ENCODE results near the gene SLC4A3.

Gene SLC4A3

DNA sequence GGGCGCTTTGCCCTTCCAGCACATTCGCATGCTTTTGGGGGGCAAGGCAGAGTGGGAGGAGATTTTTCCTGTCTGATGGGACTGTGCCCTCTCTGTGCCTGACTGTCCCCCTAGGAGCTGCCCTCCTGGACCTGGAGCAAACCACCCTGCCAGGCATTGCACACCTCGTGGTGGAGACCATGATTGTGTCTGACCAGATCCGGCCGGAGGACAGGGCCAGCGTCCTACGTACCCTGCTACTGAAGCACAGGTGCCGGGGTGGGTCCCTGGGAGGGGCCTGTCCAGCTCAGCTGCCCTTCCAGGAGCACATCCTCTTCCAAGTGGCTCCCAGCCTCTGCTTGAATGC is 5.3 kb downstream of the SLC4A3 start:
- no peak for FAIRE-seq

DNA sequence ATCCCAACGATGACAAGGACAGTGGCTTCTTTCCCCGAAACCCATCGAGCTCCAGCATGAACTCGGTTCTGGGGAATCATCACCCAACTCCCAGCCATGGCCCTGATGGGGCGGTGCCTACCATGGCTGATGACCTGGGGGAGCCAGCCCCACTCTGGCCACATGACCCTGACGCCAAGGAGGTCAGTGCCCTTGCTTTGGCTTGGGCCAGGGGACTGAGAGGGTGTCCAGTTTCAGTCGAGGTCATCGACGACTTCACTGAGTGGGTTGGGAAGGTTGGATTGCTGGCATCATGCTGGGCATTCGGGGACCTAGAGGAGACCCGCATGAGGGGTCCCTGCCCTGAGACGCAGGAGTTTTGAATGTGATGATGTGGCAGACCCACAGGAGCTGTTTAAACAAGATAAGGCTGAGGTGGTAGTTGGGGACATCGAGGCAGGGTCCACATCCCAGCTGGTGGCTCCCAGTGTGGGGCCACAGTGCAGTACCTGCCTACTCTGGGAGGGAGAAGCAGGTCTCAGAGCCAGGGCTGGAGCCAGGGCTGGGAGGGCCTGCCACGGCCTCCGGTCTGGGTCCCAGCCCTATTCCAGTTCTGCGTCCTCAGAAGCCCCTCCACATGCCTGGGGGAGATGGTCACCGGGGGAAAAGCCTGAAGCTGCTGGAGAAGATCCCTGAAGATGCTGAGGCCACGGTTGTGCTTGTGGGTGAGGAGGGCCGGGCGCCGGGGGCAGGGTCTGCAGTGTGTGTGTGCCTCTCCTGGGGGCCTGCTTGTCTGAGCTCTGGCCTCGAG is 6.0 kb downstream of the SLC4A3 start:
- no peak for FAIRE-seq

DNA sequence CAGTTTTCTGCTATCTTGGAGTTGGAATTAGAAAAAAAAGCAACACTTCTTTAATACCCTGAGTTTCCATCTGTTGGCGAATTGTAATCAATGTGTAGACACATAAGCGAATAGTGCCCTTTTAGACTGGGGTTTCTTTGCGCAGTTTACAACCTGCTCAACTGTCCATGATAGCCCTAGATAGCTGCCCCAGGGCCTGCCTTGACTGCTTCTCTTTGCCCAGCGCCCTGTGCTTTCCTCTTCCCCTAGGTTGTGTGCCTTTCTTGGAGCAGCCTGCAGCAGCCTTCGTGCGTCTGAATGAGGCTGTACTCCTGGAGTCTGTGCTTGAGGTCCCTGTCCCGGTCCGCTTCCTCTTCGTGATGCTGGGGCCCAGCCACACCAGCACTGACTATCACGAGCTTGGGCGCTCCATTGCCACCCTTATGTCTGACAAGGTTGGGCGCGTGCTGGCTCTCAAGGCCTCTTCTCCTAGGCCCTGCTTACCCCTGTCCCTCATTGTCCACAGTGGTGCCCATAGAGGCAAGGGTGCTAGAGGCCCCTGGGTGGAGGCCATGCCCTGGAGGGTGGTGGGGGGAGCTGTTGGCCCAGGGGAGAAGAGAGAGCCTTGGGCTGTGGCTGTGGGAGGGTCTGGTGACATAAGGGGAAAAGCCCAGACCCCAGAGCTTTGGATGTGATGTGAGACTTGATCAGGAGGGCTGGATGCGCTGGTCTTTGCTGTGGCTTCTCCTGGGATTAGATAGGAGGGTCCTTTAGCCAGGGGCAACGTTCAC is 6.9 kb downstream of the SLC4A3 start:
- FAIRE-seq, result no peak

DNA sequence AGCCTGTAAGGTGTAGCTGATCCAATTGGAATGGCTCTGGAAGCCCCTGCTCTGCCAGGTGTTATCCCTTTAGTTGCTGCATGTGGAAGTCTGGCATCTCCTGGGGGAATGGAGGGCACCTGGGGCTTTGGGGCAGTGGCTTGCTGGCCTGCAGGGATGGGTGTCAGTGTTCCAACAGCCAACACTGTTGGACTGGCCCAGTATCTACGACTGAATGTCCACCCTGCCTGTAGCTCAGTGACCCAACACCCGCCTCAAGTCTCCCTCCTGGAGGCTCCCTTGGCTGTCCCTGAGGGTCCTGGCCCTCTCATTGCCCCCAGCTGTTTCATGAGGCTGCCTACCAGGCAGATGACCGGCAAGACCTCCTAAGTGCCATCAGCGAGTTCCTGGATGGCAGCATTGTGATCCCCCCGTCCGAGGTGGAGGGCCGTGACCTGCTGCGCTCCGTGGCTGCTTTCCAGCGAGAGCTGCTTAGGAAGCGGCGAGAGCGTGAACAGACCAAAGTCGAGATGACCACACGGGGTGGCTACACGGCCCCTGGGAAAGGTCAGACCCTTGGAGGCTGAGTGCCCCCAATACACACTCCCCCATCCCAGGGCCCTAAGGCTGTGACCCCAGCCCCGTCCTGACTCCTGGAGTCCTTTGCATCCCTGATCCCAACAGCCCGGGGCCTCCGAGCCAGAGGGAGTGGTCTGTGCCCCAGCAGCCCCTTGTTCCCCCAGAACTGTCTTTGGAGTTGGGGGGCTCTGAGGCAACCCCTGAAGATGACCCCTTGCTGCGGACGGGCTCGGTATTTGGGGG is 7.7 kb downstream of the SLC4A3 start:
- no peak for FAIRE-seq

DNA sequence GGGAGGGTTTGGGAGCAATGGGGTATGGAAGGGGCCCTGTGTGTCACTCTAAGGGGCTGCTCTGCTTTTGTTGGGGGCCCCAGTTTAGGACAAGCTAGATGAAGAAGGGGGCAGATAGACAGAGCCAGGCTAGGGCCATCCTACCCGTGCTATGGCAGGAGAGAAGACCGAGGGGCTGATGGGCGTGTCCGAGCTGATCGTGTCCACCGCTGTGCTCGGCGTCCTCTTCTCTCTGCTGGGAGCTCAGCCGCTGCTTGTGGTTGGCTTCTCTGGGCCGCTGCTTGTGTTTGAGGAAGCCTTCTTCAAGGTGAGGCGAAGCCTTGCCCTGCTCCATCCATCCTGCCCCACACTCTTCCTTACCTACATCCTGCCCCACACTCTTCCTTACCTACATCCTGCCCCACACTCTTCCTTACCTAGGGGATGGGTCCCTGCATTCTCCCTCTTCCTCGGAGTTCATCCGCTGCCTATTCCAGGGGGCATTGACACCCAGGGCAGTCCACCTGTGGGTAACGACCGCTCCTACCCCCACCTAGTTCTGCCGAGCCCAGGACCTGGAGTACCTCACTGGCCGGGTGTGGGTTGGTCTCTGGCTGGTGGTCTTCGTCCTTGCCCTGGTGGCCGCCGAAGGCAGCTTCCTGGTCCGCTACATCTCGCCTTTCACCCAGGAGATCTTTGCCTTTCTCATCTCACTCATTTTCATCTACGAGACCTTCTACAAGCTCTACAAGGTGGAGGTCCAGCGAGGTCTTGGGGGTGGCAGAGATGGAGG is 8.9 kb downstream of the SLC4A3 start:
- FAIRE-seq, result no peak

DNA sequence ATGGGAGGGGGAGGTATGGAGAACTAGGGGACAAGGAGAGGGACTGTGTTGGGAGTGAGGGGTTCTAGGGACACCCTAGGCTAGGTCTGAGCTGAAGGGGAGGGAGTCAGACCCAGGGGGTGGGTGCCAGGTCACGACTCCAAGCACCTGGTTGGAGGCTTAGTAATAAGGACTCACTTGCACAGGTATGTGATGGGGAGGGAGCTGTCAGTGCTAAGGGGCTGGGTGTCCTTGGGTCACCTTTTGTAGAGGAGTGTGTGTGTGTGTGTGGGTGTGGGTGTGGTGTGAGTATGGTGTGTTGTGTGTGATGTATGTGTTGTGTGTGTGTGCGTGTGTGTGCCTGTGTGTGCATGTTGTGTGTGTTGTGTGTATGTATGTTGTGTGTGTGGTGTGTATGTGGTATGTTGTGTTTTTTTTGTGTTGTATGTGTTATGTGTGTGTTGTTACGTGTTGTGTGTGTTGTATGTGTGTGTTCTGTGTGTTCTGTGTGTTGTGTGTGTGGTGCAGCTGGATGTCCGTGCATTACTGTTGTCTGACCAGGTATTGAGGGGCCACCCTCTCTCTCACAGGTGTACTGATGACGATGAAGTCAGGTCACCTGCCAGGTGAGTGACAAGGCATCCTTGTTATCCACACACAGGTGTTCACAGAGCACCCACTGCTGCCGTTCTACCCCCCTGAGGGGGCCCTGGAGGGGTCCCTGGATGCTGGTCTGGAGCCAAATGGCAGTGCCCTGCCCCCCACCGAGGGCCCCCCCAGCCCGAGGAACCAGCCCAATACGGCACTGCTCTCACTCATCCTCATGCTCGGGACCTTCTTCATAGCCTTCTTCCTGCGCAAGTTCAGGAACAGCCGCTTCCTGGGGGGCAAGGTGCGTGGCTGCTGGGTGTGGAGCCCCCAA is 9.8 kb downstream of the SLC4A3 start:
- no peak for FAIRE-seq

DNA sequence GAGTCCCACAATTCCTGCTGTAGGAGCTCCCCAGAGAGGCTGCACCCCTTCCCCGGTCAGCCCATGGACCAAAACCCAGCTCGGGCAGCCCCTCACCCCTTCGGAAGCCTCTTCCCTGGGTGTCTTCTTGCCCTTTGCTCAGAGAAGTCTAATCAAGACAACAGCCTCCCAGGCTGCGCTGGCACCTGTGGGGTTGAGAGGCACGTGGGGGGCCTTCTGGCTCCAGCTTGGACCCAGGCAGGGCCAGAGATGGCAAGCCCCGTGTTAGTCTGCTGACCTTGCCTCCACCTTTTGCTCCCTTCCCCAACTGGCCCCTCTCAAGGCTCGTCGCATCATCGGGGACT is 10.4 kb downstream of the SLC4A3 start:
- no peak for FAIRE-seq

DNA sequence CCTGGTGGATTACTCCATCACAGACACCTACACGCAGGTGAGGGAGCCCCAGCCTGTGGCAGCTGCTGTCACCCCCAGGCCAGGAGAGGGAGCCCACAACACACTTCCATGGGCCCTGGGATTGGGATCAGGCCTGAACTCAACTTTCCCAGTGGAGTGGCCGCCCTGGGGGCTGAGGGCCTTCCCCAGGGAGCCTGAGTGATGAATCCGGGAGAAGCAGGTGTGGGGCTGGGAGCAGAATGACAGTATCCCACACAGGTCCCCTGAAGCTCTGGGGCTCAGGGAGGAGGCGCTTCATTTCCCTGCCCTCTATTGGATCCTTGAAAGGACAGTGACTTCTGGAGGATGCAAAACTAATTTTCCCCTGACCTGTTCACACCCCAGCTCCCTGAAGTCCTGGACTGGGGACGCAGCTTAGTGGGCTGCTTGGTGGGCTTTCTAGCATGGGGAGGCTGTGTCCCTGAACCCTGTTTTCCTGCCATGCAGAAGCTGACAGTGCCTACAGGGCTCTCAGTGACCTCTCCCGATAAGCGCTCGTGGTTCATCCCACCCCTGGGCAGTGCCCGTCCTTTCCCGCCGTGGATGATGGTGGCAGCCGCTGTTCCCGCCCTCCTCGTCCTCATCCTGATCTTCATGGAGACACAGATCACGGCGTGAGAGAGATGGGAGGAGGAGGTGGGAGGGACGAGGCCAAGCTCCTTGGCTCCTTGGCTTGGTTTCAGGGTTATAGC is 11.0 kb downstream of the SLC4A3 start:
- no peak for FAIRE-seq

DNA sequence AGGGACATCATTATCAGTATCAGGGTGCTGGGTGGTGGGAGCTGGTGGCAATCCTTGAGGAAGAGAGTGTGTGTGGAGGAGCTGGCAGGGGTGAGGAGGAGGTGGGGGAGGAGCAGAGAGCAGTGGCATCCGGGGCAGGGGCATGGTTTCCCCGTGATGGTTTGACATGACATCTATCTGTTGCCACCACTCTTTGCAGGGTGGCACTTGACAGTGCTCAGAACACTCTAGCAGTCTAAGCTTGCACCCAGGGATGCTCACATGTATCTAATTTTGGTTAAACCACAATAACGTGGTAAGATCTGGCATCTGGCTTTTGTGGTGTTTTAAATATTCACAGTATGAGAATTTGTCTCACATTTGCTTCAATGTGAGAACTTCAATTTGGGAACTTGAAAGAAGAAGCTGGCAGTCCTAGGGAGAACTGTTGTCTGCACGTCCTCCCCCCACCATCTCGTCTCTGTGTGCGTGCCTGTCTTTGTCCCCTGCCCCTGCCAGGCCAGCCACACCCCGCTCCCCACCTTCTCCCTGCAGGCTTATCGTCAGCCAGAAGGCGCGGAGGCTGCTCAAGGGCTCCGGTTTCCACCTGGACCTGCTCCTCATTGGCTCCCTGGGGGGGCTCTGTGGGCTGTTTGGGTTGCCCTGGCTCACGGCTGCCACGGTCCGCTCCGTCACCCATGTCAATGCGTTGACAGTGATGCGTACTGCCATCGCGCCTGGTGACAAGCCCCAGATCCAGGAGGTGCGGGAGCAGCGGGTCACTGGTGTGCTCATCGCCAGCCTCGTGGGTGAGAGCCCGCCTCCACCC is 11.7 kb downstream of the SLC4A3 start:
- FAIRE-seq, result no peak

DNA sequence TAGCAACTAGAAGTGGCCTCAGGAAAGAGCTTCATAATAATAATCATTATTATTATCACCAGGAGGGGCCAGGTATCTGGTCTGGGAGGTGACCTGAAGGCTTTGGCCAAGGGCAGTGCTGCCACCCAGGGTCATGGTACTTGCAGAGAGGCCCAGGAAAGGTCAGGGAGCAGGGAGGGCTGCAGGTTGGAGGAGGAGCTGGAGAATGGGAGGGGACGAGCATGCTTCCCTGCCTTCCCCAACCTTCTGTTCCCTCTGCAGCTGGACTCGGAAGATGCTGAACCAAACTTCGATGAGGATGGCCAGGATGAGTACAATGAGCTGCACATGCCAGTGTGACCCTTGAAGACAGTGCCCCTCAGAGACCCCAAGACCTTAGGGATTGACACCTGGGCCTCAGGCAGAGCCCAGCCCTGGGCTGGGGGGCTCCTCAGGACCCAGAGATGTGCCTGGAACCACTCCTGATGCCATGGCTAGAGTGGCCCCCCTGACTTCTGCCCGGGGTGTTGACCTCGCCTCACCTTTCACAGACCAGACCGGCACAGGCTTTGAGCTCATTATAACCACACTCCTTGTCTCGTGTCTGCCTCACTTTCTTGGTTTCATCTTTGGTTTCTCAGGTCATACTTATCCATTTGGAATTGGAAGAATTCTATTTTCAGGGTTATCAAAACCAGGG is 14.1 kb downstream of the SLC4A3 start:
- FAIRE-seq, result no peak

DNA sequence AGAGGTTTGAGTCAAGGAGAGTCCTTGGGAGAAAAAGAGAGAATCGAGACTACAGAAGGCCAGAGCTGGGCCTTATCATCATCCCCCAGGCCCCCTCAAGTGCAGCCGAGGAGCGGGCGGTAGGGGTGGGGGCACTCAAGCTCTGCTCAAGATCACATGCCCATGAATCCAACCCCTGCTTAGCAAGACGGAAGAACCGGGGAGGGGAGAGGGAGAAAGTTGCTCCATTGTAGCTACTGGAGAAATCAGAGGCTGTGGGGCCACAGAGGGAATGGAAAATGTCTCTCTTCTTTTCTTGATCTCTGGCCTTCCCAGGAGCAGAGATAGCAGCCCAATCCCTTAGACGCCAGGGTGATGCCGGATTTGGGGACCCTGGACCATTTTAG is 14.6 kb downstream of the SLC4A3 start:
- no peak for FAIRE-seq

DNA sequence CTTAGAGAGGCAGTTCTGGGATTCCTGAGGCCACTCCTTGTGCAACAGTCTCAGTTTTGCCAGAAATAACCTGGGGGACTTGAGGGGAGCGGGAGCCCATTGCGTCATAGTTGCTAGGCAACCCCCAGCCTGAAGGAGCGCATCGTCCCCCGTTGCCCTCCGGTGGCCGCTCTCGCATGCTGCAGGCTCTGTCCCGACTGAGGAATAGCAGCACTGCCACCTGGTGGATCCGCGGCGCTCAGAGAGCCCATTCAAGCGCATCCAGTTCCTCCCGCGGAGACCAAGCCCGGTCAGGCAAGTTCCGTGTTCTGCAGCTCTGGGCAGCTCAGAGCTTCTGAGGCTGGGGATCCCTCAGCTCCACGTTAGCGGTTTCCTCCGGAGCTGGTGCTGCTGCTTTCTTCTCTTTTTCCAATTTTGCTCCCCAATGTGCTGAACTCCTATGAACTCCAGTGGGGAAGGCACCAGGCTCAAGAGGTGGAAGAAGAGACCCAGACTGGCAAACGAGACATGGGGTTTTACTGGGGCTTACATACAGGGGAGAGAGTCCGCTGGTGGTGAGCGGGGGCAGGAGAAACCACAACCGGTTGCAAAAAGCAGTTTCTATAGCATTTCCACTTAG is 15.1 kb downstream of the SLC4A3 start:
- peak; percentile 64 for FAIRE-seq

DNA sequence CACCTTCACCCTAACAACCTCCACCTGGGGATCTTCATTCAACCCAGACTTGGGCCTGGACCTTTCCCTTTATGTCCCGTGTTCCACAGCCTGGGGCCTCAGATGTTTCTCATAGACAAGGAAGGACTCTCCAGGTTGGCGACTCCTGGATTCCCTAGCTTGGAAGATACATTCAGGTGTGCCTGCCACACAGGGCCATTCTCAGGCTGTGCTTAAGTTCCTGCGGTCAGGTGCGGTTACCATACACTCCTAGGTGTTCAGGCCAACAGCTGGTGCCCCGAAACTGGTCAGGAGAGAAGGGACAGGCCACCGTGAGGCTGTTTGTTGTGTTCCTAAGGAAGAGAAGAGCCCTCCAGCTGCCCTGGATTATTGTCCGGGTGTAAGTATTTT is 15.6 kb downstream of the SLC4A3 start:
- FAIRE-seq, result no peak

DNA sequence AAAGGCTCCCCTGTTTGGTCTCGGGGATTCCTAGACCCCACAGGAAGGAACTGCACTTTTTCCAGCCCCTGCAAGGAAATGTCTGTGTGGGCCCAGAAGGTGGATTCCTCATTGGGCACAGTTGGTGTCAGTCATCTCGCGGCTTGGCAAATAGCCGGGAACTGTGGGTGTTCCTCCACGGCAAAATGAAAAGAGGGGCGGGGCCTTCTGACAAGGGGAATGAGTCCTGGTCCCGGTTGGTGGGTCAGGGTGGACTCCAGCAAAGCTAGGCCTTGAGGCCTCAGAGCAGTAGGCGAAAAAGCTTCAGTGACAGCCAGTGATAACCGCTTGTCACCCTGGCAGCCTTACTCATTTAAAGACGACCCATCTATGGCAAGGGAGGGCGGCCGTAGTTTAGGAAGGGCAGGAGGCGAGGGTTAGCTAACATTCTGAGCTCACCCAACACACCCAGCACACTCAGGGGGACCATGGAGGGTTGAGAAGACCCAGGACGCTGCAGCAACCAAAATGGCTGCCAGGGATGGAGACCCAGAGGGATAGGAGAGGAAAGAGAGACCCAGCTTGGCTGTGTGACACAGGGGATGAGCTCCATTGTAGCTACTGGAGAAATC is 16.5 kb downstream of the SLC4A3 start:
- no peak for FAIRE-seq

DNA sequence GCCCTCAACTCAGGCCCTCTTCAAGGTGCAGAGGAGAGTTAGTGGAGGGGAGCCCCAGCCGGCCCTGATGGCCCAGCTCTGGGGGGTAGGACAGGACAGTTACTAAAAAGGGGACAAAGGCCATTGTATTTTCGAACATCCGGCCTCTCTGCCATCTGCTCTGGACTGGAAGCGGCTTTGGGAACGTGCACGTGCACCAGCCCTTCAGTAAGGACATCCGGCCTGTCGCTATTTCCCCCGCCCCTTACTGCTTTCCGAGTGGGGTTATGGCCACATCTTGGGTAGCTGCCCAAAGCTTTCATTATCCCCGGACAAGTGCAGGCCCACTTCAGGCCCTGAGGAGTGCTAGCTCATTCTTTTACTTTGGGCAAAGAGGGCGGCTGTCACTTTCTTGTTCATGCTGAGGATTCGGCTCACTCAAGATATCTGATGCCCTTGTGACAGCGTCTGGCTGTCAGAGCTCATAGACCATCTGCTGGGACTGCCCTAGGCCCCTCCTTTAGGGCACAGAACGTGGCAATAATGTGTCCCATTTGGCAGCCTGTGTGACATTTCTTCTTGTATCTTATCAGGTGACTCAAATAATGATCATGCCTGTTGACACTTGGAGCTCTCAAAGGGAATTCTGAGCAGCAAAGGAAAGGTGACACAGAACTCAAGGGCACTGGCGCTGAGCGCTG is 17.5 kb downstream of the SLC4A3 start:
- no peak for FAIRE-seq

DNA sequence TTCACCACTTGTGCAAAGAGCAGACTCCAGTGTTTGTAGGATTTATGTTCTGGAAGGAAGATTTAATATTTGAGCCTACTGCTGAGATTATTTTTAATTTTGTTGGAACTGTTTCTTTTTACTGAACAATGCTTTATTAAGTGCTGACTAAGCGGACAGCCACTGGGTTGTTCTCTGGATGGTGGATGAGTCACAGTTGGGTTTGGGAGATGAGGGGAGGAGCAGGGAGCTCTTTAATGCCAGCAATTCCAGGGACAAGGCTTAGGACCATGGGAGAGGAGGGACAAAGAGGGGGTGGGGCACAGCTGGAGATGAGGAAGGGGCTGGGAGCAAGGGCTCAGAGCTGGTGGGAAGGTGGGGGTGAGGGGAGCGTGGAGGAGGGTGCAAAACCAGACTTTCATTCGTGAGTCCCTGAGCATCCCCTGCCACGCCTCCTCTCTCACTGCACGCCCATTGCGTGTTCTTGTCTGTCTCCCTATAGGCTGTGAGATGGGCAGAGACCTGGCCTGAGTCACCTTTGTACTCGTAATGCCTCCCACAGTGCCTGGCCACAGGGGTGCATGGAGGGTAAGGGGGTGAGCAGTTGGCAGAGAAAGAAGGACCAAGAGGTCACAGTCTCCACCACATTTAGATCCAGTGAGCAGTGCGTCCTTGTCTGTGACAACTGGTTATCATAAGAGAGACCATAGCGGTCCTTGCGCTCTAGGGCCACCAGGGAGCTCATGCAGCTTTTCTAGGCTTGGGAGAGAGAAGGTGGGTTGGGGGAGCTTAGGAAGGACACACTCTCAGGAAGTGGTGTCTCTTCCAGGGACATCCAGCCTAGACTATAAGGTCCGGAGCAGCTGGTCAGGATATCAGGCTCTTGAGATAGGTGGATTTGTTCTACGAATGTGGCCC is 18.4 kb downstream of the SLC4A3 start:
- no peak for FAIRE-seq

DNA sequence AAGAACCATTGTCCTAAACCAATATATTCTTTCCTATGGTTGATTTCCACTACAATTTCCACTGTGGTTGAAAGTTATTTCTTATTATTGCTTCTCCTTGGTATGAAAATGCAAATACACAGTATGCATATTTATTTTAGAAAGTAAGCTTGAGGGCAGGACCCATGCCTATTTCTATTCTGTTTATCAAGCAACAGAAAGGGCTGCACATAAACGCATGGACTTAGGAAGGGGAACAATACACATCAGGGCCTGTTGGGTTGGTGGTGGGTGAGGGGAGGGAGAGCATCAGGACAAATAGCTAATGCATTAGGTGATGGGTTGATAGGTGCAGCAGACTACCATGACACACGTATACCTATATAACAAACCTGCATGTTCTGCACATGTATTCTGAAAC is 20.7 kb downstream of the SLC4A3 start:
- no peak for FAIRE-seq

Measured in G401.6 (cell line).